GM23248 (cell line): Measurements from ENCODE around the gene FTCDNL1. TPM values are rescaled to one million over a fixed set of nuclear protein-coding genes. Genes with fewer than 3 reads are reported as not detected.

Source experiments
- DNase-seq: peaks from one replicate; pipeline ENCODE4 v3.0.0-alpha.2; 2015
- H2AFZ ChIP-seq: fragments of 200-600 bp; sonication (generic); 2 replicates; pipeline ENCODE4 v1.6.1; 2016; ENCODE audit warnings: antibody characterized with exemption
- H3F3A ChIP-seq: fragments of 200-600 bp; sonication (generic); 2 replicates; pipeline ENCODE4 v1.6.1; 2016; ENCODE audit warnings: mild to moderate bottlenecking, antibody characterized with exemption, mixed run types; ENCODE audit not compliant: insufficient read depth
- H3K27ac ChIP-seq: fragments of 200-600 bp; sonication (generic); 2 replicates; pipeline ENCODE4 v1.5.1; 2016; ENCODE audit warnings: mild to moderate bottlenecking
- H3K27me3 ChIP-seq: fragments of 200-600 bp; sonication (generic); replicated peaks from 2 replicates; pipeline ENCODE4 v1.6.1; 2016; ENCODE audit warnings: mild to moderate bottlenecking; ENCODE audit not compliant: insufficient read depth
- H3K36me3 ChIP-seq: fragments of 200-600 bp; sonication (generic); 2 replicates; pipeline ENCODE4 v1.6.1; 2016; ENCODE audit warnings: low read depth, mild to moderate bottlenecking
- H3K4me1 ChIP-seq: fragments of 200-600 bp; sonication (generic); 2 replicates; pipeline ENCODE4 v1.6.1; 2016; ENCODE audit warnings: mild to moderate bottlenecking; ENCODE audit not compliant: insufficient read depth
- H3K4me2 ChIP-seq: fragments of 200-600 bp; sonication (generic); one replicate; pipeline ENCODE4 v1.6.1; 2016; ENCODE audit warnings: mild to moderate bottlenecking; ENCODE audit not compliant: unreplicated experiment
- H3K4me3 ChIP-seq: fragments of 200-600 bp; sonication (generic); 2 replicates; pipeline ENCODE4 v1.5.1; 2016; ENCODE audit warnings: mild to moderate bottlenecking
- H3K79me2 ChIP-seq: fragments of 200-600 bp; sonication (generic); 2 replicates; pipeline ENCODE4 v1.6.1; 2016; ENCODE audit warnings: mild to moderate bottlenecking; ENCODE audit not compliant: insufficient read depth
- H3K9ac ChIP-seq: fragments of 200-600 bp; sonication (generic); 2 replicates; pipeline ENCODE4 v1.6.1; 2016; ENCODE audit warnings: mild to moderate bottlenecking
- H3K9me2 ChIP-seq: fragments of 200-600 bp; sonication (generic); 2 replicates; pipeline ENCODE4 v1.6.1; 2016; ENCODE audit warnings: mixed run types, mild to moderate bottlenecking, moderate library complexity; ENCODE audit not compliant: insufficient read depth
- H3K9me3 ChIP-seq: fragments of 200-600 bp; sonication (generic); one replicate; pipeline ENCODE4 v1.6.1; 2017; ENCODE audit warnings: low read depth
- H4K20me1 ChIP-seq: fragments of 200-600 bp; sonication (generic); 2 replicates; pipeline ENCODE4 v1.6.0; 2016; ENCODE audit not compliant: insufficient read depth
- EZH2 ChIP-seq: fragments of 200-600 bp; sonication (generic); IDR thresholded peaks from 2 replicates; pipeline ENCODE4 v1.6.1; 2018; ENCODE audit warnings: antibody characterized with exemption, mild to moderate bottlenecking; ENCODE audit not compliant: insufficient read depth, poor library complexity, severe bottlenecking
- EZH2phosphoT487 ChIP-seq: fragments of 200-600 bp; sonication (generic); IDR thresholded peaks from 2 replicates; pipeline ENCODE4 v1.6.1; 2018; ENCODE audit warnings: antibody characterized with exemption, moderate library complexity, mild to moderate bottlenecking, low read depth; ENCODE audit not compliant: insufficient read depth
- WGBS, 2 experiments: methylation state at CpG; one replicate each; pipeline ENCODE4 v1.1.6; 2015 to 2017; ENCODE audit warnings: low lambda C conversion rate in 2 of 2, low coverage in 1 of 2; ENCODE audit errors: missing lambda C conversion rate in 2 of 2; 5-methylcytosine and 5-hydroxymethylcytosine counted together
- in situ Hi-C: fragments of 300-500 bp; cut with MboI; formaldehyde crosslinking; loops from 2 replicates; pipeline ENCODE4 v1.15.0; 2020
- polyA plus RNA-seq: library from polyadenylated mRNA; unstranded; fragments of >200 nt; fragmentation: Nextera tagmentation; extraction: Ambion mirVana; gene quantifications from 2 replicates; pipeline ENCODE4 v1.2.1, GENCODE V29; 2016
- total RNA-seq: library from RNA; depleted of rRNA; stranded (reverse); fragments of >200 nt; shearing (Covaris generic); gene quantifications from 2 replicates; pipeline ENCODE4 v1.2.3, GENCODE V29; 2014

The FTCDNL1 gene
- total and polyA plus RNA-seq, 2 experiments from 2014 or later: 0.65 to 1.9 TPM

DNA sequence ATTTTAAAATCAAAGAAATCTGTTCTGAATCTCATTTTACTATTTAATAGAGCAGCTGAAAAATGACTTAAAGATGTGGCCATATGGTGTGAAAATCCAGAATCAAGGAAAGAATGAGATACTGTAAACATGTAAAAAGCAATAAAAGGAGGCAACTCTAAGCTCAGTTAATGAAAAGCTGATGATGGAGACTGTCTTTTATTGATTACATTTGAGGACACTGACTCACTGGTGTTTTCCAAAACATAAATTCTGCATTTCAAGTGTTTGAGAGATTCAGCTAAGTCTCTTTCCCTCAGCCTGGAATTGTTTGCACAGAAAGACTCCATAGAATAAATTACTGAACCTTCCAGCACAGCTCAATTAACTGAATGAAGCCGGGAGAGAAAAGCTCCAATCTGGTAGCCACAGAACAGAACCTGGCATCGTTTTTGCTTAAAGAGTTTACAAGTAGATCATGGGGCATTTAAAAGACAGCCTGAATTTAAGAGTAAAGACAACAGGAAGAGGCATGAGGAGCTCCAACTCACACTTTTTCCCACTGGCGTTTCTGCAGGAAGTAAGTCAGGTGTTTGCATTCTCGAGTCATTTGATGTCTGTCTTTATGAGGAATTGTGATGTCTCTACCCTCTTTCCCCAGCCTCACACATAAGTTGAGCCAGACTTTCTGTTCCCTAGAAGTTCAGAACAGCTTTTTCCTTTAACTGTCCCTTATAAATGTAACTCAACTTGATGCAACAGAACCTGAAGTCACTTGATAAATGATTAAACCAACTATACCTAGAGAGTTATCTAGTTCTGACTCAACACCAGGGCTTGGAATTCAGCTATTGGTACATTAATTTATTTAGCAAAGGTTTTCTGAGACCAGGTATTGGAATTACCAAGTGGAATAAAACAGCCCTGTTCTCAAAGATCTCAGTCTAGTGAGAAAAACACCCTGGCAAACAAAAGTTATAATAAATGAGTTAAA lies 53.3 kb downstream of the FTCDNL1 start:
- no peak overlapping the region for H2AFZ ChIP-seq
- no peaks in the 10 kb centered on the region for H3F3A ChIP-seq
- H3K4me3 ChIP-seq: no peak overlapping the region
- H3K9ac ChIP-seq: no peak overlapping the region
- no peaks in the 10 kb centered on the region for H3K9me3 ChIP-seq
- H3K4me2 ChIP-seq: no peak overlapping the region
- no peaks in the 10 kb centered on the region for H3K4me1 ChIP-seq
- no peaks in the 10 kb centered on the region for H3K79me2 ChIP-seq
- H3K9me2 ChIP-seq: no peaks in the 10 kb centered on the region
- no peaks in the 10 kb centered on the region for H4K20me1 ChIP-seq
- H3K36me3 ChIP-seq: no peaks in the 10 kb centered on the region
- no peak for TF ChIP-seq EZH2
- TF ChIP-seq EZH2phosphoT487: no peak
- no peak for DNase-seq
- in situ Hi-C loops: no loop called here
- H3K27me3 ChIP-seq: no peaks in the 10 kb centered on the region; the same call in 1 of the 2 replicates
- 39 to 46% methylated on average over 4 of the region's 4 CpGs for WGBS, 2 experiments
- H3K27ac ChIP-seq: no peak overlapping the region

DNA sequence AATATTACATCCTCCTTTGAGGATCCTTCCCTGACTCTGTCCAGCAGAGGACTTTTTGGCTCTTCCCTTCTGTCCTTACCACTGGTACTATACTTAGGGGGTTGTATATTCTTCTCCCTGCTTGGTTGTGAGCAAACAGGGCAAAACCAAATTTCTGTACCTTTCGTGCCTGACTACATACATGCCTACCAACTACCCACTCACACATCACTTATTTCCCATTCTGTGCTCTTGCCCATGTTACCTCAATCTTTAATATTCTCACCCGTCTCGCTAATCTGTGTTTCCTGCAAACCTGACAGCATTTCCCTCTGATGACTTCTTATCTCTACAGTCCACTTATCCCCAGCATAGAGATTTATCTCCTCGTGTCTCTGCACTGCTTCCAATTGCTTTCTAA lies 58.6 kb downstream of the FTCDNL1 start:
- no peaks in the 10 kb centered on the region; the same call in 1 of the 2 replicates for H3K27me3 ChIP-seq
- H3K4me2 ChIP-seq: no peak overlapping the region
- H3K4me3 ChIP-seq: no peak overlapping the region
- H3F3A ChIP-seq: no peaks in the 10 kb centered on the region
- no peaks in the 10 kb centered on the region for H3K79me2 ChIP-seq
- no peaks in the 10 kb centered on the region for H3K9me2 ChIP-seq
- no peak overlapping the region for H3K27ac ChIP-seq
- no peak overlapping the region for H3K9ac ChIP-seq
- no peaks in the 10 kb centered on the region for H3K4me1 ChIP-seq
- H4K20me1 ChIP-seq: no peaks in the 10 kb centered on the region
- TF ChIP-seq EZH2 (no peak), EZH2phosphoT487 (no peak)
- no peaks in the 10 kb centered on the region for H3K9me3 ChIP-seq
- 50 to 52% methylated on average over 4 of the region's 4 CpGs for WGBS, 2 experiments
- H2AFZ ChIP-seq: no peak overlapping the region
- in situ Hi-C loops: no loop called here
- no peaks in the 10 kb centered on the region for H3K36me3 ChIP-seq
- no peak for DNase-seq

DNA sequence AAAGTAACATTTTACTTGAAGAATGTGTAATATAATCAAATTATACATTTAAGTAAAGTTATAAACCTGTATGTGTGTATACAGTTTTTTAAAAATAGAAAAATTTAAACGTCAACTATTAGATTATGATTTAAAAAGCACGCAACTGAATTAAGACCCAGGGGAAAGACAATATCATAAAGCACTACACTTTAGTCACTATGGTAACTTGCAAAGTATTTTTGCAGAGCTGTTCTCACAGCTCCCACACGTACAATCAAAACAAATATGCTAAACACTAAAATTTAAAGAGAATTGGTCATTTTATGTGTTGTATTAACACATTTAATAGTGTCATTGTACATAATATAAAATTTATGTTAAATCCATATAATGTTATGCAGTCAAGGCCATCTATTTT lies 59.7 kb downstream of the FTCDNL1 start:
- H2AFZ ChIP-seq: no peak overlapping the region
- in situ Hi-C loops: no loop called here
- TF ChIP-seq EZH2 (no peak), EZH2phosphoT487 (no peak)
- H4K20me1 ChIP-seq: no peaks in the 10 kb centered on the region
- no peak overlapping the region for H3K4me2 ChIP-seq
- no peaks in the 10 kb centered on the region for H3K4me1 ChIP-seq
- H3K79me2 ChIP-seq: no peaks in the 10 kb centered on the region
- no peaks in the 10 kb centered on the region; the same call in 1 of the 2 replicates for H3K27me3 ChIP-seq
- H3K27ac ChIP-seq: no peak overlapping the region
- DNase-seq: no peak
- H3K9me3 ChIP-seq: no peaks in the 10 kb centered on the region
- H3K4me3 ChIP-seq: no peak overlapping the region
- H3K36me3 ChIP-seq: no peaks in the 10 kb centered on the region
- 47 to 49% methylated on average over 3 of the region's 3 CpGs for WGBS, 2 experiments
- H3F3A ChIP-seq: no peaks in the 10 kb centered on the region
- no peak overlapping the region for H3K9ac ChIP-seq
- H3K9me2 ChIP-seq: no peaks in the 10 kb centered on the region

DNA sequence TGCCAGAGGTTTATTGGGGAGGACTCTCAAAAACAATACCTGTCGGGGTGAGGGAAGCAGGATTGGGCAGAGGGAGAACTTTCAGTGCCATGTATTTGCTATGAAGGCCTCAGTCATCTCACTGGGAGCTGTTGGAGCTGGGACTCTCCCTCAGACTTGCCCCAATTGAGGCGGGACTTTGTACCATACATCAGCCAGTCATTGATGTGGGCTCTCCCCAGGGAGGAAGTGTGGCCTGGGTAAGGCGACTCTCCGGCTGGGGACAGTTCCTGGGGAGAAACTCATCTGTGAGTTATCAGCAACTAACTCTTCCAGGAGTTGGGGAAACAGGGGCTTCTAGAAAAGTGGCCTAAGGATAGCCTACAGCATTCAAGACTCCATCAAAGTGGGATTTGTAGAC lies 66.5 kb downstream of the FTCDNL1 start:
- Histone ChIP-seq H3K9ac (no peak overlapping the region), H3K9me3 (no peaks in the 10 kb centered on the region), H2AFZ (no peak overlapping the region), H3K4me2 (no peak overlapping the region), H3F3A (no peaks in the 10 kb centered on the region), H3K36me3 (no peaks in the 10 kb centered on the region), H3K27ac (no peak overlapping the region), H3K27me3 (no peaks in the 10 kb centered on the region), H3K9me2 (no peaks in the 10 kb centered on the region), H3K79me2 (no peaks in the 10 kb centered on the region), H3K4me3 (no peak overlapping the region), H4K20me1 (no peaks in the 10 kb centered on the region), H3K4me1 (no peaks in the 10 kb centered on the region)
- WGBS, 2 experiments: 69 to 74% methylated on average over 3 to 4 of the region's 4 CpGs
- TF ChIP-seq EZH2 (no peak), EZH2phosphoT487 (no peak)
- in situ Hi-C loops: no loop called here
- no peak for DNase-seq
